NCI-H446 (cell line): ENCODE measurements around the gene EDN1.
"Not testable (repeated sequence)": the region's sequence is repeated elsewhere in the genome, so short reads cannot be mapped to it uniquely, and the experiment has no call there.

ENCODE experiments used
- DNase-seq, 2 experiments: peaks; one replicate each; lab custom pipeline; 2025; lab: John Stamatoyannopoulos, UW

The EDN1 gene

GRCh38 chr6:12327391-12327790, 37.2 kb downstream of the EDN1 start:
- no peak for DNase-seq

GRCh38 chr6:12327988-12328387, 37.8 kb downstream of the EDN1 start:
- no peak for DNase-seq

- DNase-seq: no peak
Measured at GRCh38 chr6:12328701-12329100, 38.5 kb downstream of the EDN1 start.

- no peak for DNase-seq
Measured at GRCh38 chr6:12331474-12331873, 41.3 kb downstream of the EDN1 start.

- no peak for DNase-seq
Measured at GRCh38 chr6:12331951-12332749, 42.0 kb downstream of the EDN1 start.

- not testable (repeated sequence) for DNase-seq
Measured at GRCh38 chr6:12332750-12333079, 42.6 kb downstream of the EDN1 start.

GRCh38 chr6:12333128-12333527, 43.0 kb downstream of the EDN1 start:
- DNase-seq: no peak

GRCh38 chr6:12334526-12335130, 44.5 kb downstream of the EDN1 start:
- no peak for DNase-seq

- no peak for DNase-seq
Measured at GRCh38 chr6:12335131-12335527, 45.0 kb downstream of the EDN1 start.

GRCh38 chr6:12335717-12336116, 45.6 kb downstream of the EDN1 start:
- DNase-seq: no peak

- DNase-seq: no peak
Measured at GRCh38 chr6:12336121-12336971, 46.2 kb downstream of the EDN1 start.

GRCh38 chr6:12339022-12339421, 48.9 kb downstream of the EDN1 start:
- no peak for DNase-seq

GRCh38 chr6:12339808-12340487, 49.8 kb downstream of the EDN1 start:
- no peak for DNase-seq

- no peak for DNase-seq
Measured at GRCh38 chr6:12340488-12340818, 50.3 kb downstream of the EDN1 start.

GRCh38 chr6:12342664-12343063, 52.5 kb downstream of the EDN1 start:
- DNase-seq: no peak

- DNase-seq: no peak
Measured at GRCh38 chr6:12343122-12343439, 52.9 kb downstream of the EDN1 start.

GRCh38 chr6:12343440-12344162, 53.4 kb downstream of the EDN1 start:
- no peak for DNase-seq

- DNase-seq: no peak
Measured at GRCh38 chr6:12344296-12344695, 54.1 kb downstream of the EDN1 start.

- DNase-seq: no peak
Measured at GRCh38 chr6:12344961-12345693, 55.0 kb downstream of the EDN1 start.

GRCh38 chr6:12345694-12346058, 55.5 kb downstream of the EDN1 start:
- DNase-seq: no peak
